Prostate gland (tissue), 2 donors: ENCODE data around the gene PRIMA1. TPM values are rescaled to one million over a fixed set of nuclear protein-coding genes. Genes with fewer than 3 reads are reported as not detected.

Experiments used
- DNase-seq: peaks from one replicate; pipeline ENCODE4 v3.0.0-alpha.2; 2019; ENCODE audit warnings: low spot score
- H3K27ac ChIP-seq, 2 donors: fragments of 200-600 bp; sonication (generic); 2 replicates each; pipeline ENCODE4 v1.5.1; 2017 to 2019
- H3K27me3 ChIP-seq: fragments of 200-600 bp; sonication (generic); replicated peaks from 2 replicates; pipeline ENCODE4 v1.5.1; 2019; ENCODE audit not compliant: insufficient read depth
- H3K36me3 ChIP-seq, 2 donors: fragments of 200-600 bp; sonication (generic); 1 replicate in 1 of 2; 2 replicates in 1 of 2; pipeline versions ENCODE4 v1.5.1 to v1.8.1; 2017 to 2019
- H3K4me1 ChIP-seq: fragments of 200-600 bp; sonication (generic); replicated peaks from 2 replicates; pipeline ENCODE4 v1.5.1; 2019
- H3K4me3 ChIP-seq, 2 donors: fragments of 200-600 bp; sonication (generic); 2 replicates each; pipeline ENCODE4 v1.5.1; 2017 to 2019
- H3K9me3 ChIP-seq: fragments of 200-600 bp; sonication (generic); 2 replicates; pipeline ENCODE4 v1.5.1; 2017
- POLR2A ChIP-seq: fragments of 450-650 bp; IDR thresholded peaks from one replicate; pipeline ENCODE4 v1.6.1; 2016; ENCODE audit warnings: antibody characterized with exemption, mild to moderate bottlenecking
- POLR2AphosphoS5 ChIP-seq: sonication (generic); formaldehyde crosslinking; IDR thresholded peaks from one replicate; pipeline ENCODE4 v1.6.1; 2017; ENCODE audit warnings: antibody characterized with exemption
- WGBS: methylation state at CpG from one replicate; pipeline ENCODE4 v1.1.5; 2018; 5-methylcytosine and 5-hydroxymethylcytosine counted together
- intact Hi-C: fragments of 100-400 bp; cut with DNase I; formaldehyde crosslinking; loops from one replicate; pipeline ENCODE4 v1.14.2; 2022
- total RNA-seq, 2 donors: library from RNA; depleted of rRNA; stranded (reverse); fragments of >200 nt; gene quantifications; one replicate each; pipeline ENCODE4 v1.1.0, GENCODE V29; 2016
- TF ChIP-seq, protein P1 (sequence below), 4 experiments: fragments of 200-600 bp in 2 of 4; fragments of 450-650 bp in 2 of 4; sonication (generic) in 2 of 4; IDR thresholded peaks; 1 replicate in 3 of 4; 2 replicates in 1 of 4; pipeline ENCODE4 v1.5.1; 2016 to 2019; ENCODE audit warnings: antibody characterized with exemption in 4 of 4, mild to moderate bottlenecking in 2 of 4, moderate library complexity in 2 of 4

Gene PRIMA1
- total RNA-seq, 2 donors from 2014 or later, result 3.6 to 9.8 TPM

- WGBS, result 97% methylated on average over 6 of the region's 6 CpGs
- TF ChIP-seq, protein P1, sequence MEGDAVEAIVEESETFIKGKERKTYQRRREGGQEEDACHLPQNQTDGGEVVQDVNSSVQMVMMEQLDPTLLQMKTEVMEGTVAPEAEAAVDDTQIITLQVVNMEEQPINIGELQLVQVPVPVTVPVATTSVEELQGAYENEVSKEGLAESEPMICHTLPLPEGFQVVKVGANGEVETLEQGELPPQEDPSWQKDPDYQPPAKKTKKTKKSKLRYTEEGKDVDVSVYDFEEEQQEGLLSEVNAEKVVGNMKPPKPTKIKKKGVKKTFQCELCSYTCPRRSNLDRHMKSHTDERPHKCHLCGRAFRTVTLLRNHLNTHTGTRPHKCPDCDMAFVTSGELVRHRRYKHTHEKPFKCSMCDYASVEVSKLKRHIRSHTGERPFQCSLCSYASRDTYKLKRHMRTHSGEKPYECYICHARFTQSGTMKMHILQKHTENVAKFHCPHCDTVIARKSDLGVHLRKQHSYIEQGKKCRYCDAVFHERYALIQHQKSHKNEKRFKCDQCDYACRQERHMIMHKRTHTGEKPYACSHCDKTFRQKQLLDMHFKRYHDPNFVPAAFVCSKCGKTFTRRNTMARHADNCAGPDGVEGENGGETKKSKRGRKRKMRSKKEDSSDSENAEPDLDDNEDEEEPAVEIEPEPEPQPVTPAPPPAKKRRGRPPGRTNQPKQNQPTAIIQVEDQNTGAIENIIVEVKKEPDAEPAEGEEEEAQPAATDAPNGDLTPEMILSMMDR (IDR thresholded peaks at IDR 0.05), result no peak
- no peak for TF ChIP-seq POLR2A
- TF ChIP-seq POLR2AphosphoS5, result no peak
- H3K4me3 ChIP-seq, result no peak overlapping the region
- no peak overlapping the region for H3K27ac ChIP-seq
- no peaks in the 10 kb centered on the region for H3K4me1 ChIP-seq
- no peaks in the 10 kb centered on the region for H3K36me3 ChIP-seq
- intact Hi-C loops, result no loop called here
- no peaks in the 10 kb centered on the region for H3K9me3 ChIP-seq
- no peak for DNase-seq
- no peaks in the 10 kb centered on the region for H3K27me3 ChIP-seq
These were observed 84.3 kb downstream of the PRIMA1 start for GRCh38 chr14:93703941-93704340.

GRCh38 chr14:93702946-93703345 is 85.3 kb downstream of the PRIMA1 start:
- no peak for TF ChIP-seq POLR2AphosphoS5
- TF ChIP-seq, protein P1 (IDR thresholded peaks at IDR 0.05), result no peak
- TF ChIP-seq POLR2A, result no peak
- 89% methylated on average over 6 of the region's 6 CpGs for WGBS
- Histone ChIP-seq H3K9me3 (no peaks in the 10 kb centered on the region), H3K27me3 (no peaks in the 10 kb centered on the region), H3K36me3 (no peaks in the 10 kb centered on the region), H3K27ac (no peak overlapping the region), H3K4me3 (no peak overlapping the region), H3K4me1 (no peaks in the 10 kb centered on the region)
- DNase-seq, result no peak
- intact Hi-C loops, result no loop called here

DNA sequence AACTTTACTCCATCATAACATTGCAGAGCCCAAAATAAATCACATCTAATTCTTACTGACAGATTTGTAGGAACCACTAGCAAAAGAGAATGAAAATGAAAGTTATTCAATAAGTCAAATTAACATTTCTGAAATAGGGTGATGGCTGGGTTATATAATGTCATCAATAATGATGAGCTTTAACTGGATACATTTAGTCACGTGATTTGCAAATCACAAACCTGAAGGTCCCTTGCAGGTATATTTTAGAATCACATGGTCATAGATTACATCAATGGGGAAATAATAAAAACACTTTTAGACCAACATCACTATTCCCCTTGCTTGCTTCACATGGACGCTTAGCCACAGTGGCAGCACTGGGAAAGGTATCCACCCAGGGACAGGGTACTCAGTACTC is 86.7 kb downstream of the PRIMA1 start:
- no peaks in the 10 kb centered on the region for H3K4me1 ChIP-seq
- H3K9me3 ChIP-seq, result no peaks in the 10 kb centered on the region
- no peak overlapping the region for H3K4me3 ChIP-seq
- TF ChIP-seq POLR2A, result no peak
- TF ChIP-seq, protein P1 (IDR thresholded peaks at IDR 0.05), result no peak
- TF ChIP-seq POLR2AphosphoS5, result no peak
- intact Hi-C loops, result no loop called here
- no peak for DNase-seq
- 93% methylated on average over 2 of the region's 2 CpGs for WGBS
- no peak overlapping the region for H3K27ac ChIP-seq
- no peaks in the 10 kb centered on the region for H3K27me3 ChIP-seq
- H3K36me3 ChIP-seq, result no peaks in the 10 kb centered on the region

DNA sequence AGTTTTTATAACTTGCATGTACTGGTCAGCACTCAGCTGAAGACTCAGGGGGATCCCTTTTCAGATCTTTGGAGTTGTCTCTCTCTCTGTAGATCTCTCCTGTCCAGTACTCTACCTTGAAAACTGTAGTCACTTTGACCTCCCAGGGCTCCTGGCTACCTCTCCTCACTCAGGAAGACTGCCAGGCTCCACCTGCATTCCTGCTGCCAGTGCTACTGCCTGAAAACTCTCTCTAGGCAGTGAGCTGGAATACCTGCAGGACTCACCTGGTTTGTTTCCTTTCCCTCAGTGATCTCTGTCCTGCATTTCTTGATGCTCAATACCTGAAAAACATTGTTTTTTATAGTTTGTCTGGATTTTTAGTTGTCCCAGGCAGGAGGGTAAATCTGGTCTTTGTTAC is 87.4 kb downstream of the PRIMA1 start:
- Histone ChIP-seq H3K27me3 (no peaks in the 10 kb centered on the region), H3K36me3 (no peaks in the 10 kb centered on the region), H3K4me3 (no peak overlapping the region), H3K9me3 (no peaks in the 10 kb centered on the region), H3K27ac (no peak overlapping the region), H3K4me1 (no peaks in the 10 kb centered on the region)
- no peak for TF ChIP-seq POLR2AphosphoS5
- TF ChIP-seq POLR2A, result no peak
- TF ChIP-seq, protein P1 (IDR thresholded peaks at IDR 0.05), result no peak
- intact Hi-C loops, result no loop called here
- no peak for DNase-seq

GRCh38 chr14:93693914-93694313 is 94.4 kb downstream of the PRIMA1 start:
- intact Hi-C loops, result no loop called here

More at GRCh38 chr14:93693914-93694313, 94.4 kb downstream of the PRIMA1 start:
- 64% methylated on average over 6 of the region's 6 CpGs for WGBS
- Histone ChIP-seq H3K4me1 (no peaks in the 10 kb centered on the region), H3K4me3 (no peak overlapping the region), H3K36me3 (no peaks in the 10 kb centered on the region), H3K27me3 (no peaks in the 10 kb centered on the region), H3K27ac (no peak overlapping the region), H3K9me3 (no peaks in the 10 kb centered on the region)
- no peak for TF ChIP-seq POLR2AphosphoS5
- TF ChIP-seq, protein P1 (IDR thresholded peaks at IDR 0.05), result no peak
- DNase-seq, result no peak
